ENCODE results near the gene NCBP1.
"Not testable (repeated sequence)": the region's sequence is repeated elsewhere in the genome, so short reads cannot be mapped to it uniquely, and the experiment has no call there.

NCBP1 gene

DNA sequence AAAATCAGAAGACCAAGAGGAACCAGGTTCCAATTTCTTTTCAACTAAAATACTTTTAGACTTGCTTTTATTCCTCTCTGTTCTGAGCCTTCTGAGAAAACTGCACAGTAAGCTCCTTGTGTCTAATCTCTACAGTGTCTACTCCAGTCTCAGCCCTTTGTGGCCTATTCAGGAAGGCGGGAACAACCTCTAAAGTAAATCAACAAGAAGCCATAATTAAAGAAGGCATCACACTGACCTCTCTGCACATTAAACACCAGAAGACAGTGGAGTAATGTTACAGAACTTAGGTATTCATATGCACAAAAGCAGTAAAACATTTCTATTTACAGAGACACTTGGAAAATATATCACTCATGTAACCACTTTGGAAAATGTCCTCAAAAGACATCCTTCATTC, 48.6 kb downstream of the NCBP1 start:
- no peak for DNase-seq

DNA sequence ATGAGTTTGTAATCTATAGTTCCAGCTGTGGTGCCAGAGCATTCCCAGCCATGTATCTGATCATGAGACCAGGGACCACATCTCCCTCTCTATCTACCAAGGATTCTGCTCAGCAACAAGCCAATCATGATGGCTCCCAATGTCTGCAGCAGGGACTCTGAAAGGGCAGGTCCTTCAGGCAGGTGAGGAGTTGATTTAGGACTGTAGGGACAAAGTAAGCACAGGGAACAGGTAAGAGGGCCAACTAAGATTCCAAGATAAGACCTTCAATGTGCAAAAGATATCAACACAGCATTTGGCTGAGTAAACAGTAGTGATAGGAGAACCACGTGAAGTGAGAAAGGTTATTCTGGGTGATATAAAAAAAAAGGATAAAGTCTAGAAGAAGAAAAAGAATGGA, 55.0 kb downstream of the NCBP1 start:
- DNase-seq: no peak

DNA sequence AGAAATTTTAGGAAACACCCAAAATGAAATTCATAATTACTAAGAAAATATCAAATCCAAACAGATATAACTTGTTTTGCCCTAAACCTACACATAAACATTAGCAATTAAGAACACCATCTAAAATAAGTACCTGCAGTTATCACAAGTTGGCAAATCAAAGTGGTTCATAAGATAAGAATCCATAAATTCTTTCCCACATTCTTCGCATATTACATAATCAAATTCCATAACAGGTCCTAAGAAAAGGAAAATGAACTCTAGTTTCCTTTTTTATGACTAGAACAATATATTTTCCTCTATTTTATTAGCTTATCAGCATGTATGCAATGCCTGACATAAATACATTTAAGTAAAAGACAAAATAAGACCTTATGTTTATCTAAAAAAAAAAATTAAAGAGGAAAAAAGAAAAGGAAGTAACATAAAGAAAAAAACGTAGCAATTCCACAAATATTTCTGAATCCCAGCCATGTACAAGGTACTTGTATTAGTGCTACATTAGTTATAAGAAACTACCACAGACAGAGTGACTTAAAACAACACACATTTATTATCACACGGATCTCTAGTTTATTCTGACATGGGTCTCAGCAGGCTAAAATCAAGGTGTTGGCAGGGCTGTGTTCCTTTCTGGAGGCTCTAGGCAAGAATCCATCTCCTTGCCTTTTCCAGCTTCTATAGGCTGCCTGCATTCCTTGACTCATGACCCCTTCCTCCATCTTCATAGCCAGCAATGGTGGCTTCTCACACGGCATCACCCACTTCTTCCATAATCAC, 56.0 kb downstream of the NCBP1 start:
- DNase-seq: no peak

DNA sequence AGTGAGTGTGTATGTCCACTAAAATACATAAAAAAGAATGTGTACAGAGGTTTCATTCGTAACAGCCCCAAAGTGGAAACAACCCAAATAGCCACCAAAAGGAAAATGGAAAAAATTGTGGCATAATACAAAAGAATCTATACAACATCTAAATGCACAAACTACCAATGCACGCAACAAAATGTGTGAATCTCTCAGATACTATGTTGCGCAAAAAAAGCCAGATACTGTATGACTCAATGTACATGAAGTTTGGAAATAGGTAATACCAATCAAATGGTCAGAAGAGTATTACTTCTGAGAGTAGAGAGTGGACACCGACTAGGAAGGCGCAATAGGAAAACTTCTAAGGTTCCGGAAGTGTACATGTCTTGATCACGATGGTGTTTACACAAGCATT, 61.1 kb downstream of the NCBP1 start:
- DNase-seq: no peak

DNA sequence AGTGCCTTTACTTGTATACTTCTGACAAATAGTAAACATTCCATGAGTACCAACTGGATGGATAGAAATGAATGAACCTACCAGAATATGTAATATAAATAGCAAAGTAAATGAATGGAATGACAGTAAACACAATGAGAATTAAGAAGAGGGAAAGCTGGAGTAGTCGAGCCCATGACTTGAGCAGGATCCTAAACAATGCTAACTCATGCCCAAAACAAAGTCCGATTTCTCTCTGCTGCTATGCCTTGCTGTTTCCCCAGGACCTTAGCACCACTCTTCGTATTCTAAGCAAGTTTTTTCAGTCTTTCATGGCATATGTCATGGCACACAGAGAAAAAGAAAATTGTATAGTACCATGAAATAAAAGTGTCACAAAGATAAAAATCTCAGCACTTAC, 61.8 kb downstream of the NCBP1 start:
- no peak for DNase-seq

DNA sequence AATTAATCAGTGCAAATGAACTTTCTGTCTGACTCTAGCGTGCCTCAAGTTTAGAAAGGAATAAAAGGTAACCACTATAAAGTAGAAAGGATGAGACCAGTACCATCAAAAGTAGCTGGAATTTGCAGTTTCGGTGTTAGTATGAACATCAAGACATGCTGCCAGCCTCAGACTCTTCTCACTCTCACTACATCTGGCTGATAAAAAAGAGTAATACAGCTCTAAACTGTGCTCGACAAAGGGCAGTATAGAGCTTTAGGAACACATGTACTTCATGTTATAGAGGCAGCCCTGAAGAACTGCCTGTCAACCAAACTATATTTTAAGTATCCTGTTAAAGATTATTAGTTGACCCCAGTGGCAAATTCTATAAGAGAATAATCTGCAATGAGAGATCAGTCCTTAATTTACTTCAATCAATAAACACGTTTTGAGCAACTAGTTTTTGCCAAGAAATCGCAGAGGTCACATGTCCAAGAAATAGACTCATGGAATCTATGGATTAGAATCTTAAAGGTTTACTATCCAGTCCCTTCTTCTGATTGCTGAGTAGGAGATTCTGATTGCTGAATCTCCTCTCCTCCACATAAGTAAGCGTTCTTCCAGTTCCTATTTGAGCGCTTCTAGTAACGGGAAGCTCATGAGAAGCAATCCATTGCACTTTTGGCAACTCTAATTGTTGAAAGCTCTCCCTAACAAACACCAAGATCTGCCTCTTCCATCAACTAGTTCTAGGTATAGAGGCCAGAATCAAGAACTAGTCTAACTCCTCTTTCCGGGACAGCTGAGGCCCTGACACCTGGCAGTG, 62.6 kb downstream of the NCBP1 start:
- DNase-seq: no peak

DNA sequence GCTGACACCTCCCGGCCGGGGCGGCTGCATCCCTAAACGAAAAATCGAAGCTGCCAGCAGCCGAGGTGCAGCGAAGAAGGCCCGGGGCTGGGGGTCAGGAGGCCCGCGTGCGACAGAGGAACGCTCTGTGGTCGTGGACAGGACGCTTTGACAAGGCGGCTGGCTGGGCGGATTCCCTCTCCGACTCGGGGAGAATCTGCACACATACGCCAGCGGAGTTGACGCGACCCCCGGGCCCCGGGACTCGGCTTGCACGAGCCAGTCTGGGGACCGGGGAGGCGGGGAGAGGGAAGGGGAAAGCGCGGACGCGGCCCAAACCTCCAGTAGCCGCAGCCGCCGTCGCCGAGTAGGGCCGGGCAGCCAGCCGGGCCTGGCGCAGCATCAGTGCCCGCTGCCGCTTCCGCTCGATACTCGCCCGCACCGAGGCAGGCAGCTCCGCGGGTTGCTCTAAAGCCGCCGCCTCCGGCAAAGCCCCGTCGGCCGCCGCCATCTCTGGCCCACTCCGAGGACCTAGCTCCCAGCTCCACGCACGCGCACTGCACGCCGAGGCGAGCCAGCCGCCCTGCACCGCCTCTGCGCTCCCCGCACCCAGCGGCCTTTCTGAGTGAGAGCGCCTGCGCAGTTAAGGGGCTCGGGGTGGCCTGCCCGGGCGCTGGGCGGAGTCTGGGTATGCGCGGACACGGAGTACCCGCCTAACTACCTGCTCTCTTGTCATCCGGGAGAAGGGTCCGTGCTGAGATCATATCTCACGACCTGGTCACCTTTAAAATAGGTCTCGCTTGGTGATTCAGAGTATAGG, 63.4 kb downstream of the NCBP1 start, which contains the start of gene XPA:
Gene XPA, minus strand, starts transcription at position 538 of the 799 bp plus-strand sequence. Its CDS starts 48 bp downstream, at position 490.
- DNase-seq: peak; percentile 98

DNA sequence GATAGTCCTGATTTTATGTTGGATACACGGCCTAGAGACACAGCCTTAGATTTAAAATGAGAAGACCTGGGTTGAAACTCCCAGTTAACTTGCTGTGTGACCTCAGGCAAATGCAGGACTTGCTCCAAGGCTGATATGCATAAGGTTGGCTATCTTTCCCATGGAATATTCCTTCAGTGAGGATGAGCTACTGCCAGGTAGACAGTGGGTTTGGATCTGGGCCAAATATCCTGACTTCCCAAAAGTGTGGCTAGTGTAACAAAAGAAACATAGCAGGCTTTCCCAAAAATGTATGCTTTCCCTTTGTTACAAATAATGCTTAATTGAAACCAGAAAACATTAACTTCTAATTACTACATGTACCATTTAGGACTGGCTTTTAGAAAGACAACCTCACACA, 64.2 kb downstream of the NCBP1 start:
- no peak for DNase-seq

DNA sequence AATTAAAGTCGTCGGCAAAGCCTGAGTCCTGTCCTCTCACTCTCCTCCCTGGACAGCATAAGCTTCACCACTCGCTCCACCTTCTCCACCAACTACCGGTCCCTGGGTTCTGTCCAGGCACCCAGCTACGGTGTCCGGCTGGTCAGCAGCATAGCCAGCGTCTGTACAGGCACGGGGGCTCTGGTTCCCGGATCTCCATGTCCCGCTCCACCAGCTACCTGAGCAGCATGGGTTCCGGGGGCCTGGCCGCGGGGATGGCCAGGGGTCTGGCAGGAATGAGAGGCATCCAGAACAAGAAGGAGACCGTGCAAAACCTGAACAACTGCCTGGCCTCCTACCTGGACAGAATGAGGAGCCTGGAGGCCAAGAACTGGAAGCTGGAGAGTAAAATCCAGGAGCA, 65.2 kb downstream of the NCBP1 start:
- no peak for DNase-seq

DNA sequence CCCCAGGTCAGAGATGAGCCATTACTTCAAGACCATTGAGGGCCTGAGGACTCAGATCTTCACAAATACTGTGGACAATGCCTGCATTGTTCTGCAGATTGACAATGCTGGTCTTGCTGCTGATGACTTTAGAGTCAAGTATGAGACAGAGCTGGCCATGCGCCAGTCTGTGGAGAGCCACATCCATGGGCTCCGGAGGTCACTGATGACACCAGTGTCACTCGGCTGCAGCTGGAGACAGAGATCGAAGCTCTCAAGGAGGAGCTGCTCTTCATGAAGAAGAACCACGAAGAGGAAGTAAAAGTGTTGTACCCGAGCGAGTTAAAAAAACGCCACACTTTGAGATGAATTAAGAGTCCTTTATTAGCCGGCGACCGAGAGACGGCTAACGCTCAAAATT, 65.7 kb downstream of the NCBP1 start:
- not testable (repeated sequence) for DNase-seq

DNA sequence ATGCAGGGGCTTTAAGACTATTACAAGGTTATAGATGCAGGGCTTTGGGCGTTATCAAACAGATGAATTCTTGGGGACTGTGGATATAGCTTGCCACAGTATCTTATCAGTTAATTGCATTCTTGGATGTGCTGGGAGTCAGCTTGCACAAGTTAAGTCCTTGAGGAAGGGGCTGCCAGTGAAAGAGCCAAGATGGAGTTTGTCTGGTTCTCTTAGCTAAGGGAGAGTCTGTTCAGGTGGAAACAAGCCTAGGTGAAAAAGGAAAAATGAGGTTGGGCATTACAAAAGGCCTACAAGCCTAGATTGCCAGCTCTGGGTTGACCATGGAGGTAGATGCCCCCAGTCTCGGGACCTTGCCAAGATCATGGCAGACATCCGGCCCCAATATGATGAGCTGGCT, 66.2 kb downstream of the NCBP1 start:
- DNase-seq: not testable (repeated sequence)

DNA sequence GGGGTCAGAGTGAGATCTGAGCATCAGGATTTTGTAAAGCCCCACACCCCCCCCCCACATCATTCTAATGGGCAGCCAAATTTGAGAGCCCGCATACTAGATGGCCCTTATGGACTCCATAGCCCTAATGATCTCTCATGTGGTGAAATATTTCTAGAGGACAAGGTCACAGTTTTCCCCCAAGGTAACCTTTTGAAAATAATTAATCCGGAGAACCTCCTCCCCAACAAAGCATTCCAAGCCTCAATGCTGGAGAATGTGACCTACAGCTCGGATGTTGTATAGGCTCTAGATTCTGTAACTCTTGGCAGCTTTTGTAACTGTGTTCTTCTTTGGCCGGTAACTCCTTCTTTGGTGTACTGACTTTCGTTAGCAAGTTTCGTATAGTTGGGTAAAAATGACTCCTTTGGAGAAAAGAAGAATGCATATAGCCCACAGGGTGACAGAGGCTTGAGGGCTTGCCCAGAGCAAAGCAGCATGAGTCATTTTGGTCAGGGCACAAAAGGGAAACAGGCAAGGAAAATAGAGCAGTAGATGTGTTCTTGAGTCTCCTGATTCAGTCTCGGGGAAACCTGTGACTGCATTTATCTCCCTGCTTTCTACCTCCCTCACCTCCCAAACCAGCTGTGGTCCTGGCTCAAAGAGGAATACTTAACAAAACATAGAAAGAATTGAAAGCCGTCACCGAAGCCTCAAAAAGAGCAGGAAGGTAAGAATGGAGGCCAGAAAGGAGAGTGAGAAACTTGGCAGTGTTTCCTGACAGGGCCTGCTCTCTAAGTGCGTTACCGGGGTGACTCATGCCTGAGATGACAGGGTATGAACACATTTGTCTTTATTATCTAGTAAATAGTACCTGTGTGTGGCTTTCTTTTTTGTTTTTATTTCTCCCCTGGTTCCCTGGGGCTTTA, 70.1 kb downstream of the NCBP1 start:
- DNase-seq: peak; percentile 61

DNA sequence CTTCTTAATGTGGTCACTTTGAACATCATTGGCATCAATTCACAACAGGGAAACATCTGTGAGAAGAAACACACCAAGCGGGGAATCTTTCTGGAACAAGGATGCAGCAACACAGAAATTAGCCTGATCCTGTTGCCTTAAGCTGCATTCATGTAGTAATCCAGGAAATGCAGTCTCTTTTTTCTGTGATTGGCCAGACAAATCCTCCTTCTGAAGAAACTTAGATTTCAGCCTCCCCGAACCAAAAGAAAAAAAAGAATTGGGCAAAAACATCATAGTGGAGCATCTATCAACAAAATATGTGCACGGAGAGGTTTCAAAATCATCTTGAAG, 70.7 kb downstream of the NCBP1 start:
- no peak for DNase-seq

DNA sequence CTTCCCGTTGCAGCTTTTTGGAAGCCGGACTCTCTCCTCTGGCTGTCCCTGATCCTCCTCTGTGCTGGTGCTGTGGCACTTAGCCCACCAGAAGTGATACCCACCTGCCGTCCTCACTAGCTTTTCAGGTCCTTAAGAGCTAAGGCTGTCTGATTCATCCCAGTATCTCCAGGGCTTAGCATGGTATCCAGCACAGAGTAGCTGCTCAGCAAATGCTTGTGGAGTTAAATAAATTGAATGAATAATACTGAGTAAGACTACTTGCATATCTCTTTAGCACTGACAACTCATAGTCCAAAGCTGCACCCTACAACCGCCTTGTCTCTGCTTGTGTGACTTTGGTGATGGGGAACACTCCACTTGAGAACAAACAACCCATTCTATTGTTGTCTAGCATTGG, 71.2 kb downstream of the NCBP1 start:
- no peak for DNase-seq

DNA sequence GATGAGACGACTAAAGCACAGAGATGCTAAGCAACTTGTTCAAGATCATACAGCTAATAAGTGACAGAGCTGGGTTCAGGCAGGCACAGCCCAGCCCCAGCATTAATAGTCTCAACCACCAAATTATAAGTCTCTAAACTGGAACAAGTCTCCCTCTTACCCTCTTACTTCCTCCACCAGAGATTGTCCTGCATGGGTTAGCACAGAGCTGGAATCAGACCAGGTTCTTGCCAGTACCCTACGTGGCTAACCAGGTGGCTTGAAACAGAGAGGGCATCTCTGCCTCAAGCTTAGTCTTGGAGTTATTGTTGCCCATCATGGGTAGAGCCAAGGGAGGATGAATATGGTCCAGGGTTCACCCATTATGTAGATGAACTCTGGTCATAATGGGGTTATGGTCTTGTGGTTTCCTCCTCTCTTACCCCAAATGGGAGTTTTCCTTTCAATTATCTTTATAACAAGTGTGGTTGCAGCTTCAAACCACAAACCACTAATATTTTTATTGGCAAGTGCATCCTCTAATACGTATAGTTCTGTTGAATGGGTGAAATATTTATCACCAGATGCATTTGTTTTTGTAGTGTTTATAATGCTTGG, 71.8 kb downstream of the NCBP1 start:
- no peak for DNase-seq

DNA sequence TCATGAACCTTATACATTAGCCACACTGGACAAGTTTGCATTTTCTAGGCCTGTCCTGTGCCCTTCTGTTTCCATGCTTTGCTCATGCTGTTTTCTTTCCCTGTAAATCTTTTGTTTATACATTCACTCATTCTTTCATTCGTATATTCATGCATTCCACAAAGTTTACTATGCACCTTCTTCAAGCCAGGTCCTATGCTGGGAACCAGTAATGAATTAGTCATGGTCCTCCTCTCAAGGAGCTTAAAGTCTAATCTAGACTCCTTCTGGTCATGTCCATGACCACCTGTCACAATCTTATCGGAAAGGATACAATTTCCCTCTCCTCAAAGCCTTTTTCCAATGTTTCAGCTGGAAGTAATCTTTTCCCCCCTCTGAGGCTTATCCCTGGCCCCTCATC, 72.6 kb downstream of the NCBP1 start:
- DNase-seq: no peak

DNA sequence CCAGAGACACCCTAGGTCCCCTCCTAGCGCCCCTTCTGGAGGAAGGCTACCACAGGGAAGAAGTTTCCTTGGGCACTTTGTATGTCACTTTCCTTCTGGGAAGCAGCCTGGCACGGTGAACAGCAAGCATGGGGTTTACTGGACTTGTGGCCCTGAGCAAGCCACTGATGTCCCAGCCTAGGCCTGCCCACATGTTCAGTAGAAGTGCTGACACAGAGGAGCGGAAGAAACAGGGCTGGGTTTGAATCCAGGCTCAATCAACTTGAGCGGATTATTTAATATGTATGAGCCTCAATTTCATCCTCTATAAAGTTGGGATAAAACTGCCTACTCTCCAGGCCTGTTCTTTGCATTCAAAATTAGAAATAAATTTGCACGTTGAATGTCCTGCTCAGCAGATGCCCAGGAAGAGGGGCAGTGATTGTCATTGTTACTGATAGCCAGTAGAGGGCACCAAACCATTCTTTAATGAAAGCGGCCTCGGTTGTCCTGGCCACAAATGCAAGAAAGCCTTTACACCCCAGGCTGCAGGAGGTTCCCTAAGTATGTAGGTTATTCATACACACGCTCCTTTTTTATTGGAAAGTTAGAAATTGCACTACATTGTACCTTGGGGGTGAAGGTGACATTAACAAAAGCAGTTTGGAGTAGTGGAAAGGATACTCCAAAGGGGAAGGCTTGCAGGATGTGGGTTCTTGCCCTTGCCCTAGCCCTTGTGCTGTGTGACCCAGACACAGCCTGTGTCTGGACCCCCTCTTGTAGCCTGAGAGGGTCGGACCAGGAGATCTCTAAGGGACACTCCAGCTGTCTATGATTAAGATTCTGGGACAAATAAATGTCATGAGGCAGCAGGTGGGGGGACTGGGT, 77.0 kb downstream of the NCBP1 start:
- DNase-seq: peak; percentile 50

DNA sequence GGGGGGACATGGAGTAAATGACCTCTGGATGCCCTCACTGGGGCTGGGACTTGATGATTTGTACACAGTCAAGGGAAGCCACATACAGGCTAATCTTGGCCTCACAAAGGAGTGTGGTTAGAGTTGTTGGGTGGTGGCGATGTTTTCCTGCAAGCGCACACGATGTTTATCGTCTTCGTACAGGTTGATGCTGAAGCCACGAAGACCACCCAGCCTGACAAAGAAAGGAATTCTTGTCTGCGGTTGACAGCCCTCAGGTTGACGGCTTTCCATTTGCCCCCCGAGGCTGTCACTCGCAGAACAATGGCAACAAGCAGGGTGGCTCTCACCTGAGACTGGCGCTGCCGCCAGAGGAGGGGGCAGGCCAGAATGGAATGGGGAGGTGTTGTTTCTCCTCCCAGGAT, 77.6 kb downstream of the NCBP1 start:
- DNase-seq: no peak

DNA sequence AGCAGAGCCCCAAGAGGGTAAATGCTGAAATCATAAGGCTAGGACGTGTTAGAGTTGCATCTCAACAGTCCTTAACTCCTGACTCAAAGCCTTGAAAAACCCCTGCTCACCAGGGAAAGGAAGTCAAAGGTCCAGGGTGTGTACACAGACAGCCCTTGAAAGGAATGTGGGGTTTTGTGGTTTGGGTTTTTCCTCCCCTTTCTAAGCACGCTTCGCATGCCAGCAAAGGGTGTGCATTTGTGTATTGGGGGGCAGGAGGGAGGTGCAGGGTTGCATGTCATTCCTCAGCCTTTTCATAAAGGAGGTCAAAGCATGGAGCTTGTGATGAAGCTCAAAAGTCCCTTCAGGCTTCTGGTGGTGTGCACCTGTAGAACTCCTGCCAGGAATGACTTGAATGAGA, 80.8 kb downstream of the NCBP1 start:
- no peak for DNase-seq

DNA sequence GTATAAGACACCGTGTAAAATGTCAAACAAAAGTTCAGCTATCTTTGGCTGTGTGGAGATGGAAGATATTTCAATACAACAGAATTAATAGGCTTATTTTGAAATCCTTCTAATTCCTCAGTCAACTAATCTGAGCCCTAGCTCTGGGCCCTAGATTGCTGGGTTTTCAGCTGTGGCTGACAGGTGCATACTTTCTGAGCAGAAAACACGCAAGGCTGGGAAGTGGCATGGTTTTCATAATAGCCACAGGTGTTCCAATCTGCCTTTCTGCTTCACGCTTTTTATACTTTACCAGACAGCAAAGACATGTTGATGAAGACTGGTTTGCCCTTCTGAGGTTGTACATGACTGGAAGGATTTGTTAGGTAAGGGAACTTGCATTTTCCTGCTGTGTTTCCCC, 84.2 kb downstream of the NCBP1 start:
- DNase-seq: no peak

DNA sequence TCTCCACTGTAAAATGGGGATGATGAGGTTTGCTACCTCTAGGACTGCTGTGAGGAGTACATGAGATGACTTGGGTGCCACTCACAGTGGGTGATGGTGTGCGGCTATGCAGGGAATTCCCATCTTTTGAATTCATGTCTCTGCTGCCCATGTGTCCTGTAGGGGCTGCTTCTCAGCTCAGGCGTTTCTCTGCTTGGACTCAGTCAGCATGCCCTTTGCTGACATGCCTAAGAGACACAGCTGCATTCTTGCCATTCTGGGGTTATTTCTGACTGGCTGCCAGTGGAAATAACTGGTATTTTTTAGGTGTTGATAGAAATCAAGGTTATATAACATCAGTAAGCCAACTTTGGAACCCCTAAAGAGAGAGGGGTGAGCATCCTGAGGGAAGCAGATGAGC, 87.8 kb downstream of the NCBP1 start:
- DNase-seq: no peak
